ENCODE results near the gene ITPR1.

Gene ITPR1

GRCh38 chr3:4495294-4496086, 2.3 kb downstream of the ITPR1 start:
- Histone ChIP-seq H3K4me1 (ENCODE audit: control insufficient read depth, insufficient read depth, low read length) (peaks cover 13% of the 10 kb centered on the region), H3K4me3 (ENCODE audit: low read depth, low read length) (no peak overlapping the region), H3K27ac (ENCODE audit: extremely low read depth, low read depth, low read length) (no peak overlapping the region), H3K9me3 (ENCODE audit: control insufficient read depth, insufficient read depth, low read depth, low read length) (no peaks in the 10 kb centered on the region), H3K36me3 (ENCODE audit: control insufficient read depth in 2 of 2, insufficient read depth in 1 of 2, low read length in 2 of 2) (peaks cover 0 to 3% of the 10 kb centered on the region in 2 experiments; a peak in 2 of 3 replicates)
- TF ChIP-seq MZF1 (tag by site-specific recombination; IDR thresholded peaks at IDR 0.05; ENCODE audit: borderline replicate concordance) (peak; percentile 51; the same call in 1 of the 2 replicates), ZNF324 (tag by site-specific recombination; IDR thresholded peaks at IDR 0.05) (0 out of 2 replicates have a peak, but pooled peaks have one; percentile 43), ZNF354C (tag by site-specific recombination; IDR thresholded peaks at IDR 0.05; ENCODE audit: borderline replicate concordance, low read depth) (no peak), OSR2 (tag by site-specific recombination; IDR thresholded peaks at IDR 0.05) (peak; percentile 51; the same call in 1 of the 2 replicates), ZNF692 (tag by site-specific recombination; IDR thresholded peaks at IDR 0.05) (peak; percentile 39; the same call in 1 of the 2 replicates), KLF16 (tag by site-specific recombination; IDR thresholded peaks at IDR 0.05) (0 out of 2 replicates have a peak, but pooled peaks have one; percentile 16), ZNF654 (tag by site-specific recombination; IDR thresholded peaks at IDR 0.05; ENCODE audit: low read depth) (no peak), PRDM10 (tag by site-specific recombination; IDR thresholded peaks at IDR 0.05) (peak; percentile 29), ATF2 (tag by site-specific recombination; IDR thresholded peaks at IDR 0.05; ENCODE audit: low read depth) (peak; percentile 64; the same call in 1 of the 2 replicates), ZNF138 (tag by site-specific recombination; IDR thresholded peaks at IDR 0.05; ENCODE audit: borderline replicate concordance) (no peak), ZFP3 (tag by site-specific recombination; IDR thresholded peaks at IDR 0.05; ENCODE audit: low read depth) (no peak)
- TF ChIP-seq, protein P1, sequence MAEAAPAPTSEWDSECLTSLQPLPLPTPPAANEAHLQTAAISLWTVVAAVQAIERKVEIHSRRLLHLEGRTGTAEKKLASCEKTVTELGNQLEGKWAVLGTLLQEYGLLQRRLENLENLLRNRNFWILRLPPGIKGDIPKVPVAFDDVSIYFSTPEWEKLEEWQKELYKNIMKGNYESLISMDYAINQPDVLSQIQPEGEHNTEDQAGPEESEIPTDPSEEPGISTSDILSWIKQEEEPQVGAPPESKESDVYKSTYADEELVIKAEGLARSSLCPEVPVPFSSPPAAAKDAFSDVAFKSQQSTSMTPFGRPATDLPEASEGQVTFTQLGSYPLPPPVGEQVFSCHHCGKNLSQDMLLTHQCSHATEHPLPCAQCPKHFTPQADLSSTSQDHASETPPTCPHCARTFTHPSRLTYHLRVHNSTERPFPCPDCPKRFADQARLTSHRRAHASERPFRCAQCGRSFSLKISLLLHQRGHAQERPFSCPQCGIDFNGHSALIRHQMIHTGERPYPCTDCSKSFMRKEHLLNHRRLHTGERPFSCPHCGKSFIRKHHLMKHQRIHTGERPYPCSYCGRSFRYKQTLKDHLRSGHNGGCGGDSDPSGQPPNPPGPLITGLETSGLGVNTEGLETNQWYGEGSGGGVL (tag by site-specific recombination; IDR thresholded peaks at IDR 0.05) = peak; percentile 54; the same call in 1 of the 2 replicates
- POLR2A ChIA-PET = interaction anchor here (0.7 to 1.5 kb wide), 3 partner anchors 13 to 22 kb away, joined by 3 read pairs; no protein-coding TSS in a partner anchor
- CTCF ChIA-PET = interaction anchor here (0.6 to 1.6 kb wide), 3 partner anchors 138 to 231 kb away, joined by 3 to 9 read pairs (median 5); no protein-coding TSS in a partner anchor

- Histone ChIP-seq H3K9me3 (ENCODE audit: control insufficient read depth, insufficient read depth, low read depth, low read length) (no peaks in the 10 kb centered on the region), H3K4me1 (ENCODE audit: control insufficient read depth, insufficient read depth, low read length) (peaks cover 13% of the 10 kb centered on the region), H3K36me3 (ENCODE audit: control insufficient read depth in 2 of 2, insufficient read depth in 1 of 2, low read length in 2 of 2) (peaks cover 0 to 3% of the 10 kb centered on the region in 2 experiments; a peak in 2 of 3 replicates), H3K4me3 (ENCODE audit: low read depth, low read length) (no peak overlapping the region), H3K27ac (ENCODE audit: extremely low read depth, low read depth, low read length) (no peak overlapping the region)
- POLR2A ChIA-PET = interaction anchor here (0.7 to 1.0 kb wide), 2 partner anchors 15 to 23 kb away, joined by 3 read pairs; no protein-coding TSS in a partner anchor
- CTCF ChIA-PET = interaction anchor here (1.6 kb wide), 1 partner anchor 137 kb away, joined by 9 read pairs; no protein-coding TSS in a partner anchor
- no peak for TF ChIP-seq PRDM10 (tag by site-specific recombination; IDR thresholded peaks at IDR 0.05)
- TF ChIP-seq BCL11A (tag by site-specific recombination; IDR thresholded peaks at IDR 0.05; ENCODE audit: low read depth) = no peak
- TF ChIP-seq ZEB2 (tag by site-specific recombination; IDR thresholded peaks at IDR 0.05) = no peak
- TF ChIP-seq ZNF324 (tag by site-specific recombination; IDR thresholded peaks at IDR 0.05) = no peak
- no peak for TF ChIP-seq ZNF146 (tag by site-specific recombination; IDR thresholded peaks at IDR 0.05)
- TF ChIP-seq ZNF112 (tag by site-specific recombination; IDR thresholded peaks at IDR 0.05) = no peak
- TF ChIP-seq ZSCAN30 (tag by site-specific recombination; IDR thresholded peaks at IDR 0.05) = no peak
- no peak for TF ChIP-seq OSR2 (tag by site-specific recombination; IDR thresholded peaks at IDR 0.05)
Measured at GRCh38 chr3:4496087-4496452, 2.9 kb downstream of the ITPR1 start.

All from HEK293 (cell line).